ENCODE results near the gene ALDH1L1.
"Not testable (repeated sequence)": the region's sequence is repeated elsewhere in the genome, so short reads cannot be mapped to it uniquely, and the experiment has no call there.

The ALDH1L1 gene

GRCh38 chr3:126077754-126078153 lies 102.6 kb downstream of the ALDH1L1 start:
- no peak for DNase-seq

- DNase-seq: no peak
Measured at GRCh38 chr3:126076140-126076539, 104.2 kb downstream of the ALDH1L1 start.

- no peak for DNase-seq
Measured at GRCh38 chr3:126070146-126070545, 110.2 kb downstream of the ALDH1L1 start.

GRCh38 chr3:126067959-126068358 lies 112.4 kb downstream of the ALDH1L1 start:
- no peak for DNase-seq

GRCh38 chr3:126066676-126067075 lies 113.7 kb downstream of the ALDH1L1 start:
- not testable (repeated sequence) for DNase-seq

- no peak for DNase-seq
Measured at GRCh38 chr3:126065876-126066275, 114.5 kb downstream of the ALDH1L1 start.

- DNase-seq: no peak
Measured at GRCh38 chr3:126064627-126065258, 115.6 kb downstream of the ALDH1L1 start.

GRCh38 chr3:126063358-126063965 lies 116.9 kb downstream of the ALDH1L1 start:
- no peak for DNase-seq

GRCh38 chr3:126061301-126062032 lies 118.9 kb downstream of the ALDH1L1 start:
- DNase-seq: no peak

GRCh38 chr3:126060613-126061145 lies 119.7 kb downstream of the ALDH1L1 start:
- no peak for DNase-seq

GRCh38 chr3:126058666-126059065 lies 121.7 kb downstream of the ALDH1L1 start:
- no peak for DNase-seq

GRCh38 chr3:126057936-126058335 lies 122.5 kb downstream of the ALDH1L1 start:
- DNase-seq: no peak

GRCh38 chr3:126057501-126057819 lies 122.9 kb downstream of the ALDH1L1 start:
- no peak for DNase-seq

- DNase-seq: no peak
Measured at GRCh38 chr3:126056681-126057500, 123.5 kb downstream of the ALDH1L1 start.

- DNase-seq: no peak
Measured at GRCh38 chr3:126056088-126056487, 124.3 kb downstream of the ALDH1L1 start.

GRCh38 chr3:126054870-126055269 lies 125.5 kb downstream of the ALDH1L1 start:
- no peak for DNase-seq

GRCh38 chr3:126053949-126054569 lies 126.3 kb downstream of the ALDH1L1 start:
- DNase-seq: no peak

Data from effector CD4-positive, alpha-beta T cell (primary cell).